Pancreas (tissue), 10 donors: Measurements from ENCODE around the gene CCDC148. TPM values are rescaled to one million over a fixed set of nuclear protein-coding genes. Genes with fewer than 3 reads are reported as not detected.

ENCODE experiments used
- ATAC-seq, 4 donors: fragments of 200-7000 bp; cut with Tn5 transposase; one replicate each; pipeline versions ENCODE4 v1.8.0 to v1.9.1; 2020; ENCODE audit warnings: mild to moderate bottlenecking in 4 of 4, moderate library complexity in 4 of 4
- DNase-seq, 6 donors: peaks; one replicate each; pipeline ENCODE4 v3.0.0-alpha.2; 2020
- FAIRE-seq: peaks from 2 replicates; lab custom pipeline; 2012; peaks lifted over from hg19 to GRCh38; lab: Jason Lieb, UNC
- H3K27ac ChIP-seq, 4 donors: fragments of 200-600 bp; sonication (generic); 1 replicate in 3 of 4; 2 replicates in 1 of 4; pipeline versions ENCODE4 v1.5.0 to v1.8.0; 2020
- H3K27me3 ChIP-seq, 4 donors: fragments of 200-600 bp; one replicate each; pipeline ENCODE4 v1.8.0; 2021
- H3K36me3 ChIP-seq, 3 donors: fragments of 200-600 bp; sonication (generic) in 1 of 3; one replicate each; pipeline versions ENCODE4 v1.5.0 to v1.8.0; 2020 to 2021
- H3K4me1 ChIP-seq, 3 donors: fragments of 200-600 bp; one replicate each; pipeline ENCODE4 v1.8.0; 2021
- H3K4me3 ChIP-seq, 4 donors: fragments of 200-600 bp; sonication (generic) in 2 of 4; one replicate each; pipeline versions ENCODE4 v1.5.0 to v1.8.0; 2020 to 2021
- H3K9me3 ChIP-seq, 4 donors: fragments of 200-600 bp; one replicate each; pipeline ENCODE4 v1.8.0; 2021
- WGBS, 2 donors: extraction: QIAGEN DNeasy Blood & Tissue Kit; methylation state at CpG; one replicate each; pipeline ENCODE4 v1.1.7; 2013; 5-methylcytosine and 5-hydroxymethylcytosine counted together
- intact Hi-C, 3 donors: fragments of 100-400 bp; cut with DNase I; formaldehyde crosslinking; loops; one replicate each; pipeline versions ENCODE4 v1.11.1 to v1.14.2; 2022
- polyA plus RNA-seq, 2 donors: library from polyadenylated mRNA; stranded (reverse); fragments of 200-250 nt; gene quantifications; one replicate each; pipeline ENCODE4 v1.2.3, GENCODE V29; 2013
- total RNA-seq, 6 donors: library from RNA; stranded (reverse); fragmentation: NEBNext Ultra II Directional in 4 of 6; extraction: Animal tissue kit (Norgen Biotek cat#: 25700) in 4 of 6; gene quantifications; one replicate each; pipeline versions ENCODE4 v1.2.1 to v1.2.4, GENCODE V29; 2021 to 2023
- TF ChIP-seq, protein P1 (sequence below), 4 donors: fragments of 200-600 bp; sonication (generic) in 3 of 4; IDR thresholded peaks; one replicate each; pipeline versions ENCODE4 v1.5.0 to v1.8.0; 2021; ENCODE audit warnings: antibody characterized with exemption in 4 of 4
- donor health status: healthy with polysubstance abuse.
- donor health status: DM: no; HTN: no; CAD: no; lungs with moderate emphysema.
- donor health status: DM: no; HTN: no; CAD: no.
- donor health status: control.
- donor health status: control.
- donor health status: Bipolar disorder and iron deficiency.
- donor health status: DM: yes; HTN: yes; CAD: no.
- donor health status: DM: no; HTN: no; CAD: no.
- donor health status: DM: no; HTN: no; CAD: no.
- donor health status: DM: yes; HTN: yes; CAD: no.

Gene CCDC148
- total and polyA plus RNA-seq, 8 donors, result 0.38 to 1.5 (median 0.79) TPM

GRCh38 chr2:158192515-158193443, 263.8 kb downstream of the CCDC148 start:
- Histone ChIP-seq H3K4me1 (peaks cover 0 to 6% (median 0%) of the 10 kb centered on the region in 3 donors), H3K27ac (no peak overlapping the region), H3K36me3 (no peaks in the 10 kb centered on the region), H3K9me3 (no peaks in the 10 kb centered on the region), H3K4me3 (no peak overlapping the region), H3K27me3 (no peaks in the 10 kb centered on the region)
- ATAC-seq (no peak), DNase-seq (no peak), FAIRE-seq (no peak)
- 91% methylated on average over 2 of the region's 2 CpGs for WGBS, 2 donors
- intact Hi-C loops, result no loop called here
- TF ChIP-seq, protein P1, sequence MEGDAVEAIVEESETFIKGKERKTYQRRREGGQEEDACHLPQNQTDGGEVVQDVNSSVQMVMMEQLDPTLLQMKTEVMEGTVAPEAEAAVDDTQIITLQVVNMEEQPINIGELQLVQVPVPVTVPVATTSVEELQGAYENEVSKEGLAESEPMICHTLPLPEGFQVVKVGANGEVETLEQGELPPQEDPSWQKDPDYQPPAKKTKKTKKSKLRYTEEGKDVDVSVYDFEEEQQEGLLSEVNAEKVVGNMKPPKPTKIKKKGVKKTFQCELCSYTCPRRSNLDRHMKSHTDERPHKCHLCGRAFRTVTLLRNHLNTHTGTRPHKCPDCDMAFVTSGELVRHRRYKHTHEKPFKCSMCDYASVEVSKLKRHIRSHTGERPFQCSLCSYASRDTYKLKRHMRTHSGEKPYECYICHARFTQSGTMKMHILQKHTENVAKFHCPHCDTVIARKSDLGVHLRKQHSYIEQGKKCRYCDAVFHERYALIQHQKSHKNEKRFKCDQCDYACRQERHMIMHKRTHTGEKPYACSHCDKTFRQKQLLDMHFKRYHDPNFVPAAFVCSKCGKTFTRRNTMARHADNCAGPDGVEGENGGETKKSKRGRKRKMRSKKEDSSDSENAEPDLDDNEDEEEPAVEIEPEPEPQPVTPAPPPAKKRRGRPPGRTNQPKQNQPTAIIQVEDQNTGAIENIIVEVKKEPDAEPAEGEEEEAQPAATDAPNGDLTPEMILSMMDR (IDR thresholded peaks at IDR 0.05), result no peak

- Histone ChIP-seq H3K36me3 (no peaks in the 10 kb centered on the region), H3K9me3 (no peaks in the 10 kb centered on the region), H3K27me3 (no peaks in the 10 kb centered on the region), H3K4me1 (peaks cover 0 to 4% (median 0%) of the 10 kb centered on the region in 3 donors), H3K27ac (peak overlapping the region in 1 of 4 donors; percentile 17), H3K4me3 (no peak overlapping the region)
- no peak for FAIRE-seq
- intact Hi-C loops, result no loop called here
- peak in 1 of 4 donors; percentile 19 for ATAC-seq
- DNase-seq, result no peak
- 41 to 46% methylated on average over 7 of the region's 7 CpGs for WGBS, 2 donors
- TF ChIP-seq, protein P1 (IDR thresholded peaks at IDR 0.05), result no peak
Measured at GRCh38 chr2:158191076-158191895, 265.3 kb downstream of the CCDC148 start.

DNA sequence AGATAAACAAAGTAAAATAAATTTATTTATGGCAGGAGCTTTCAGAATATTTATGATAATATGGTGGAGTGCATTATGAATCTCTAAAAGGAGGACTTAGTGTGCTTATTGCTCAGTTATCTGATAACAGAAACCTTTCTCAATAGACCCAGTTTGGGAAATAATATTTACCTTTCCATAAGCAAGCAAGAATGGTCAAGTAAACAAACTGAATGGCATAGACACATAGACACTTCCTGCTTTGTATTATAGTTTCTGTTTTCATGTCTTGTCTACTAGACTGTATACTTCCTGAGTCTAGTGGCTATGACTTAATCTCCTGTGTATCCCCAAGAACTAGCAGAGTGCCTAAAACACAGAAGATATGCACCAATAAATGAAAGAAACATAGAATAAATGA, 267.0 kb downstream of the CCDC148 start:
- TF ChIP-seq, protein P1 (IDR thresholded peaks at IDR 0.05), result no peak
- intact Hi-C loops, result loop anchor here in 1 of 3 donors (10.0 kb wide), 1 partner anchor 555 kb away; no protein-coding TSS in a partner anchor
- no peak overlapping the region for H3K27ac ChIP-seq
- H3K36me3 ChIP-seq, result no peaks in the 10 kb centered on the region
- ATAC-seq (peak in 2 of 4 donors; percentile 53 to 70), FAIRE-seq (no peak), DNase-seq (no peak)
- no peak overlapping the region for H3K4me3 ChIP-seq
- H3K27me3 ChIP-seq, result no peaks in the 10 kb centered on the region
- H3K9me3 ChIP-seq, result no peaks in the 10 kb centered on the region
- peaks cover 0 to 4% (median 0%) of the 10 kb centered on the region in 3 donors for H3K4me1 ChIP-seq

GRCh38 chr2:158187908-158188307, 268.6 kb downstream of the CCDC148 start:
- intact Hi-C loops, result loop anchor here in 1 of 3 donors (10.0 kb wide), 1 partner anchor 557 kb away; no protein-coding TSS in a partner anchor
- no peak for ATAC-seq

More at GRCh38 chr2:158187908-158188307, 268.6 kb downstream of the CCDC148 start:
- TF ChIP-seq, protein P1 (IDR thresholded peaks at IDR 0.05), result no peak
- no peak for DNase-seq
- Histone ChIP-seq H3K36me3 (no peaks in the 10 kb centered on the region), H3K27me3 (no peaks in the 10 kb centered on the region), H3K27ac (no peak overlapping the region), H3K4me1 (peaks cover 0 to 4% (median 0%) of the 10 kb centered on the region in 3 donors), H3K4me3 (no peak overlapping the region), H3K9me3 (no peaks in the 10 kb centered on the region)
- no peak for FAIRE-seq
- WGBS, 2 donors, result 78 to 82% methylated on average over 1 of the region's 1 CpG
